HEK293 (cell line): ENCODE data around the gene UNC119.

Source experiments
- CTCF ChIA-PET: fragments of 350-600 bp; formaldehyde crosslinking; extraction: SDS; loops from one replicate; lab custom pipeline; 2021; ENCODE audit warnings: antibody characterized with exemption; lab: Yijun Ruan, JAX
- POLR2A ChIA-PET: fragments of 300-600 bp; formaldehyde crosslinking; extraction: SDS; loops from one replicate; lab custom pipeline; 2020; ENCODE audit warnings: antibody characterized with exemption, inconsistent platforms; lab: Yijun Ruan, JAX
- H3K27ac ChIP-seq: fragments of 200-500 bp; sonication (Bioruptor generic); 2 replicates; pipeline ENCODE4 v1.5.1; 2014; ENCODE audit warnings: low read depth, low read length, control low read depth, inconsistent platforms; ENCODE audit errors: extremely low read depth
- H3K36me3 ChIP-seq, 2 experiments: fragments of 200-500 bp in 1 of 2; sonication (Bioruptor generic) in 1 of 2; 1 replicate in 1 of 2; 2 replicates in 1 of 2; pipeline ENCODE4 v1.5.1; 2014 to 2017; ENCODE audit warnings: inconsistent platforms in 2 of 2, low read length in 2 of 2; ENCODE audit not compliant: control insufficient read depth in 2 of 2, insufficient read depth in 1 of 2
- H3K4me1 ChIP-seq: fragments of 200-500 bp; sonication (Bioruptor generic); 2 replicates; pipeline ENCODE4 v1.5.1; 2014; ENCODE audit warnings: mild to moderate bottlenecking, low read length, inconsistent platforms; ENCODE audit not compliant: control insufficient read depth, insufficient read depth
- H3K4me3 ChIP-seq: 2 replicates; pipeline ENCODE4 v1.5.1; 2011; ENCODE audit warnings: low read depth, mild to moderate bottlenecking, control low read depth, low read length, moderate library complexity
- H3K9me3 ChIP-seq: fragments of 200-500 bp; sonication (Bioruptor generic); 2 replicates; pipeline ENCODE4 v1.5.1; 2014; ENCODE audit warnings: low read depth, low read length, inconsistent platforms; ENCODE audit not compliant: control insufficient read depth, insufficient read depth
- GLIS1 ChIP-seq: fragments of 450-650 bp; formaldehyde crosslinking; IDR thresholded peaks from 2 replicates; pipeline ENCODE4 v1.5.1; 2016; ENCODE audit warnings: missing biosample characterization, missing genetic modification characterization
- GLIS2 ChIP-seq: fragments of 450-650 bp; formaldehyde crosslinking; IDR thresholded peaks from 2 replicates; pipeline ENCODE4 v1.5.1; 2016; ENCODE audit warnings: missing biosample characterization, missing genetic modification characterization
- IKZF3 ChIP-seq: fragments of 450-650 bp; IDR thresholded peaks from 2 replicates; pipeline ENCODE4 v1.5.0; 2018; ENCODE audit warnings: missing biosample characterization, mild to moderate bottlenecking, missing genetic modification characterization, moderate library complexity
- KLF1 ChIP-seq: fragments of 450-650 bp; formaldehyde crosslinking; IDR thresholded peaks from 2 replicates; pipeline ENCODE4 v1.5.1; 2016; ENCODE audit warnings: missing biosample characterization, missing genetic modification characterization
- KLF9 ChIP-seq: fragments of 450-650 bp; formaldehyde crosslinking; IDR thresholded peaks from 2 replicates; pipeline ENCODE4 v1.5.1; 2016; ENCODE audit warnings: missing biosample characterization, missing genetic modification characterization, low read depth
- PRDM1 ChIP-seq: fragments of 450-650 bp; formaldehyde crosslinking; IDR thresholded peaks from 2 replicates; pipeline ENCODE4; 2016; ENCODE audit warnings: missing biosample characterization, missing genetic modification characterization
- SCRT1 ChIP-seq: fragments of 450-650 bp; formaldehyde crosslinking; IDR thresholded peaks from 2 replicates; pipeline ENCODE4 v1.5.1; 2016; ENCODE audit warnings: missing biosample characterization, missing genetic modification characterization, borderline replicate concordance
- ZBTB17 ChIP-seq: fragments of 450-650 bp; formaldehyde crosslinking; IDR thresholded peaks from 2 replicates; pipeline ENCODE4 v1.5.1; 2016; ENCODE audit warnings: missing biosample characterization, missing genetic modification characterization
- ZIC2 ChIP-seq: fragments of 450-650 bp; formaldehyde crosslinking; IDR thresholded peaks from 2 replicates; pipeline ENCODE4 v1.5.1; 2016; ENCODE audit warnings: missing biosample characterization, missing genetic modification characterization
- ZNF354C ChIP-seq: fragments of 450-650 bp; formaldehyde crosslinking; IDR thresholded peaks from 2 replicates; pipeline ENCODE4 v1.5.1; 2016; ENCODE audit warnings: missing biosample characterization, missing genetic modification characterization, low read depth, borderline replicate concordance
- ZNF561 ChIP-seq: fragments of 450-650 bp; IDR thresholded peaks from 2 replicates; pipeline ENCODE4 v1.5.1; 2018; ENCODE audit warnings: missing biosample characterization, missing genetic modification characterization, borderline replicate concordance
- ZNF776 ChIP-seq: fragments of 450-650 bp; formaldehyde crosslinking; IDR thresholded peaks from 2 replicates; pipeline ENCODE4 v1.5.0; 2017; ENCODE audit warnings: missing biosample characterization, missing genetic modification characterization, borderline replicate concordance
- TF ChIP-seq, protein P1 (sequence below): IDR thresholded peaks from 2 replicates; pipeline ENCODE4 v1.6.1; 2011; ENCODE audit warnings: mild to moderate bottlenecking, low read depth, low read length, borderline replicate concordance
- TF ChIP-seq, protein P2 (sequence below): fragments of 450-650 bp; formaldehyde crosslinking; IDR thresholded peaks from 2 replicates; pipeline ENCODE4 v1.5.1; 2016; ENCODE audit warnings: missing biosample characterization, missing genetic modification characterization, low read depth
- TF ChIP-seq, protein P3 (sequence below): fragments of 450-650 bp; formaldehyde crosslinking; IDR thresholded peaks from 2 replicates; pipeline ENCODE4 v1.5.1; 2017; ENCODE audit warnings: missing biosample characterization, missing genetic modification characterization
- TF ChIP-seq, protein P4 (sequence below): fragments of 450-650 bp; formaldehyde crosslinking; IDR thresholded peaks from 2 replicates; pipeline ENCODE4 v1.5.1; 2016; ENCODE audit warnings: missing biosample characterization, missing genetic modification characterization
- TF ChIP-seq, protein P5 (sequence below): fragments of 450-650 bp; formaldehyde crosslinking; IDR thresholded peaks from 2 replicates; pipeline ENCODE4 v1.5.1; 2017; ENCODE audit warnings: missing biosample characterization, missing genetic modification characterization

Gene UNC119

DNA sequence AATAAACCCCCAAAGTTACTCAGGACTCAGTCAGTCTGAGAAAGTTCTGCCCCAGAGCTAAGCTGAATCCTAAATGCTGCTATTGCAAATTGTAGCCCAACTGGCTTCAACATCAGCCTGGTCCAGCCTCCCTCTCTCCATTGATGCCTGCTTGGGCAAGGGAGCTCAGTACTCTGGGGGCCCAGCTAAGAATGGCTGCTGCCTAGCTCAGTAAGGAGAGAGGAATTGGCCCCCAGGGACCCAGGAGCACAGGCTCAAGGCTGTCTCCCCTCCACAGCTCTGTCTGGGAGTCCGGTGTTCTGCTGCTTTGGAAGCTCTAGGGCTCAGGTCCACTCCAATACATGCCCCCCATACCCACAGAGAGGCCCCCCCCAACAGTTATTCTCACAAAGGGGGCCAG lies 1.6 kb downstream of the UNC119 start (continued):
- TF ChIP-seq, protein P1, sequence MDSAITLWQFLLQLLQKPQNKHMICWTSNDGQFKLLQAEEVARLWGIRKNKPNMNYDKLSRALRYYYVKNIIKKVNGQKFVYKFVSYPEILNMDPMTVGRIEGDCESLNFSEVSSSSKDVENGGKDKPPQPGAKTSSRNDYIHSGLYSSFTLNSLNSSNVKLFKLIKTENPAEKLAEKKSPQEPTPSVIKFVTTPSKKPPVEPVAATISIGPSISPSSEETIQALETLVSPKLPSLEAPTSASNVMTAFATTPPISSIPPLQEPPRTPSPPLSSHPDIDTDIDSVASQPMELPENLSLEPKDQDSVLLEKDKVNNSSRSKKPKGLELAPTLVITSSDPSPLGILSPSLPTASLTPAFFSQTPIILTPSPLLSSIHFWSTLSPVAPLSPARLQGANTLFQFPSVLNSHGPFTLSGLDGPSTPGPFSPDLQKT: no peak
- no peak for TF ChIP-seq IKZF3
- TF ChIP-seq PRDM1 (tag by site-specific recombination): no peak
- TF ChIP-seq, protein P2, sequence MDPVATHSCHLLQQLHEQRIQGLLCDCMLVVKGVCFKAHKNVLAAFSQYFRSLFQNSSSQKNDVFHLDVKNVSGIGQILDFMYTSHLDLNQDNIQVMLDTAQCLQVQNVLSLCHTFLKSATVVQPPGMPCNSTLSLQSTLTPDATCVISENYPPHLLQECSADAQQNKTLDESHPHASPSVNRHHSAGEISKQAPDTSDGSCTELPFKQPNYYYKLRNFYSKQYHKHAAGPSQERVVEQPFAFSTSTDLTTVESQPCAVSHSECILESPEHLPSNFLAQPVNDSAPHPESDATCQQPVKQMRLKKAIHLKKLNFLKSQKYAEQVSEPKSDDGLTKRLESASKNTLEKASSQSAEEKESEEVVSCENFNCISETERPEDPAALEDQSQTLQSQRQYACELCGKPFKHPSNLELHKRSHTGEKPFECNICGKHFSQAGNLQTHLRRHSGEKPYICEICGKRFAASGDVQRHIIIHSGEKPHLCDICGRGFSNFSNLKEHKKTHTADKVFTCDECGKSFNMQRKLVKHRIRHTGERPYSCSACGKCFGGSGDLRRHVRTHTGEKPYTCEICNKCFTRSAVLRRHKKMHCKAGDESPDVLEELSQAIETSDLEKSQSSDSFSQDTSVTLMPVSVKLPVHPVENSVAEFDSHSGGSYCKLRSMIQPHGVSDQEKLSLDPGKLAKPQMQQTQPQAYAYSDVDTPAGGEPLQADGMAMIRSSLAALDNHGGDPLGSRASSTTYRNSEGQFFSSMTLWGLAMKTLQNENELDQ: no peak
- TF ChIP-seq GLIS2: 0 out of 2 replicates have a peak, but pooled peaks have one; percentile 29
- no peak for TF ChIP-seq SCRT1
- TF ChIP-seq, protein P3, sequence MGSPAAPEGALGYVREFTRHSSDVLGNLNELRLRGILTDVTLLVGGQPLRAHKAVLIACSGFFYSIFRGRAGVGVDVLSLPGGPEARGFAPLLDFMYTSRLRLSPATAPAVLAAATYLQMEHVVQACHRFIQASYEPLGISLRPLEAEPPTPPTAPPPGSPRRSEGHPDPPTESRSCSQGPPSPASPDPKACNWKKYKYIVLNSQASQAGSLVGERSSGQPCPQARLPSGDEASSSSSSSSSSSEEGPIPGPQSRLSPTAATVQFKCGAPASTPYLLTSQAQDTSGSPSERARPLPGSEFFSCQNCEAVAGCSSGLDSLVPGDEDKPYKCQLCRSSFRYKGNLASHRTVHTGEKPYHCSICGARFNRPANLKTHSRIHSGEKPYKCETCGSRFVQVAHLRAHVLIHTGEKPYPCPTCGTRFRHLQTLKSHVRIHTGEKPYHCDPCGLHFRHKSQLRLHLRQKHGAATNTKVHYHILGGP (tag by site-specific recombination): no peak

DNA sequence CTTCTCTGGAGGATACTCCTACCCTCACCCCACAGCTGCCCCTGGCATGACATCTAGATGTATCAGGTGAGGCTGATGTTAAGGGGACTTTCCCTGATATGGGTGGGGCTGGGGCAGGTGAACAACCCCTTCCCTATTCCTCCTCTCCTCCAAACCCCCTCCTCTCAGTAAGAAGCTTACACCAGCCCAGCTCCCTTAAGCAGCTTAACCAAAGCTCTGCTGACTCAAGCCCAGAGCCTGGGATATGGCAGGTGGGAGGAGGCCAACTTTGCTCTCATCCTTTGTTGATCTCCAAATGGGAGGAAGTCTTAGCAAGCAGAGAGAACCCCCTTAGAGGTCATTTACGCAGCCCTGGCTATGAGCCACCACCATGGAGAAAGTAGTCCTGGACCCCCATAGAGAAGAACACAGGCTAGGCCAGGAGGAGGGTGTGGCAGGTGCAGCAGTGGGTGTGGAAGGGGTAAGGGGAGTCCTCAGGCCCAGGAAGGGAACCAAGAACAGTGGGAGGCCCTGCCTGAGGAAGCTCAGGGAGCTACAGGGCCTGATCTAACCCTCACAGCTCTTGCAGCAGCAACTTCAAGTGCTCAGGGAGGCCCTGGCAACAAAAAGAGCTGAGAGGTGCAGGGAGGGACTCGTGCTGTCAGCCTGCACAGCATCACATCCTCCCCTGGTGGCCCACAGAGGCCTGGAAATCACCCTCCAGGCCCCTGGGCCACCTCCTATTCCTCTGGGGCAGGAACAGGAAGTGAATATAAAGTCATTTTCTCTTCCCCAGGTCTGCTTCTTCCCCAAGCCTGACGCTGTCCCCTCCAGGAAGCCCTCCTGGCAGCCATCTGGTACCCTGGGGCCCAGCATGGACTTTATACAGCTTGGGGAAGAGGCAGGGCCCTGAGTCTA lies 2.9 kb downstream of the UNC119 start:
- H3K36me3 ChIP-seq: peaks cover 18 to 38% of the 10 kb centered on the region in 2 experiments
- H3K27ac ChIP-seq: no peak overlapping the region
- H3K9me3 ChIP-seq: no peaks in the 10 kb centered on the region
- TF ChIP-seq ZNF561 (no peak), KLF1 (tag by site-specific recombination) (peak; percentile 63), KLF9 (tag by site-specific recombination) (peak; percentile 39; the same call in 1 of the 2 replicates), IKZF3 (0 out of 2 replicates have a peak, but pooled peaks have one; percentile 14), ZIC2 (tag by site-specific recombination) (peak; percentile 92), ZNF776 (tag by site-specific recombination) (no peak), GLIS1 (tag by site-specific recombination) (peak; percentile 89), ZBTB17 (tag by site-specific recombination) (no peak), ZNF354C (tag by site-specific recombination) (no peak)
- TF ChIP-seq, protein P4, sequence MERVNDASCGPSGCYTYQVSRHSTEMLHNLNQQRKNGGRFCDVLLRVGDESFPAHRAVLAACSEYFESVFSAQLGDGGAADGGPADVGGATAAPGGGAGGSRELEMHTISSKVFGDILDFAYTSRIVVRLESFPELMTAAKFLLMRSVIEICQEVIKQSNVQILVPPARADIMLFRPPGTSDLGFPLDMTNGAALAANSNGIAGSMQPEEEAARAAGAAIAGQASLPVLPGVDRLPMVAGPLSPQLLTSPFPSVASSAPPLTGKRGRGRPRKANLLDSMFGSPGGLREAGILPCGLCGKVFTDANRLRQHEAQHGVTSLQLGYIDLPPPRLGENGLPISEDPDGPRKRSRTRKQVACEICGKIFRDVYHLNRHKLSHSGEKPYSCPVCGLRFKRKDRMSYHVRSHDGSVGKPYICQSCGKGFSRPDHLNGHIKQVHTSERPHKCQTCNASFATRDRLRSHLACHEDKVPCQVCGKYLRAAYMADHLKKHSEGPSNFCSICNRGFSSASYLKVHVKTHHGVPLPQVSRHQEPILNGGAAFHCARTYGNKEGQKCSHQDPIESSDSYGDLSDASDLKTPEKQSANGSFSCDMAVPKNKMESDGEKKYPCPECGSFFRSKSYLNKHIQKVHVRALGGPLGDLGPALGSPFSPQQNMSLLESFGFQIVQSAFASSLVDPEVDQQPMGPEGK (tag by site-specific recombination): peak; percentile 37; the same call in 1 of the 2 replicates
- TF ChIP-seq, protein P5, sequence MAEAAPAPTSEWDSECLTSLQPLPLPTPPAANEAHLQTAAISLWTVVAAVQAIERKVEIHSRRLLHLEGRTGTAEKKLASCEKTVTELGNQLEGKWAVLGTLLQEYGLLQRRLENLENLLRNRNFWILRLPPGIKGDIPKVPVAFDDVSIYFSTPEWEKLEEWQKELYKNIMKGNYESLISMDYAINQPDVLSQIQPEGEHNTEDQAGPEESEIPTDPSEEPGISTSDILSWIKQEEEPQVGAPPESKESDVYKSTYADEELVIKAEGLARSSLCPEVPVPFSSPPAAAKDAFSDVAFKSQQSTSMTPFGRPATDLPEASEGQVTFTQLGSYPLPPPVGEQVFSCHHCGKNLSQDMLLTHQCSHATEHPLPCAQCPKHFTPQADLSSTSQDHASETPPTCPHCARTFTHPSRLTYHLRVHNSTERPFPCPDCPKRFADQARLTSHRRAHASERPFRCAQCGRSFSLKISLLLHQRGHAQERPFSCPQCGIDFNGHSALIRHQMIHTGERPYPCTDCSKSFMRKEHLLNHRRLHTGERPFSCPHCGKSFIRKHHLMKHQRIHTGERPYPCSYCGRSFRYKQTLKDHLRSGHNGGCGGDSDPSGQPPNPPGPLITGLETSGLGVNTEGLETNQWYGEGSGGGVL: peak; percentile 22; the same call in 1 of the 2 replicates
- H3K4me3 ChIP-seq: no peak overlapping the region
- H3K4me1 ChIP-seq: peaks cover 14% of the 10 kb centered on the region
- POLR2A ChIA-PET: interaction anchor here (1.4 to 8.9 kb wide), 2 partner anchors 22 to 27 kb away, joined by 4 to 68 read pairs; partner anchors contain the start of gene PIGS
- CTCF ChIA-PET: interaction anchor here (0.5 to 6.8 kb wide), 20 partner anchors 9 to 509 kb away, joined by 3 to 46 read pairs (median 5); partner anchors contain the start of genes PIGS and RSKR
